GM18951 (cell line): ENCODE measurements around the gene DRC7.

Experiments used
- POLR2A ChIP-seq: IDR thresholded peaks from 4 replicates; pipeline ENCODE4 v1.6.1; 2011; ENCODE audit warnings: mild to moderate bottlenecking; ENCODE audit not compliant: insufficient read length, insufficient read depth; ENCODE audit errors: extremely low read depth
- in situ Hi-C: fragments of 300-500 bp; cut with MboI; formaldehyde crosslinking; loops from one replicate; pipeline ENCODE4 v1.12.0; 2022; ENCODE audit warnings: low sequenced_read_pairs, mixed read lengths, inconsistent platforms; ENCODE audit not compliant: unreplicated experiment

DRC7 gene

GRCh38 chr16:57756424-57757325, 62.1 kb downstream of the DRC7 start:
- no peak for TF ChIP-seq POLR2A
- in situ Hi-C loops: loop anchor here (10.0 kb wide), 1 partner anchor 128 kb away; no protein-coding TSS in a partner anchor

- in situ Hi-C loops: loop anchor here (10.0 kb wide), 1 partner anchor 127 kb away; no protein-coding TSS in a partner anchor
- no peak for TF ChIP-seq POLR2A
These were observed 62.8 kb downstream of the DRC7 start for GRCh38 chr16:57757326-57757786.

GRCh38 chr16:57757883-57758282, 63.3 kb downstream of the DRC7 start:
- TF ChIP-seq POLR2A: no peak
- in situ Hi-C loops: loop anchor here (10.0 kb wide), 1 partner anchor 127 kb away; no protein-coding TSS in a partner anchor

GRCh38 chr16:57758331-57759117, 63.9 kb downstream of the DRC7 start:
- in situ Hi-C loops: loop anchor here (10.0 kb wide), 1 partner anchor 126 kb away; no protein-coding TSS in a partner anchor
- TF ChIP-seq POLR2A: no peak

- in situ Hi-C loops: loop anchor here (10.0 kb wide), 1 partner anchor 126 kb away; no protein-coding TSS in a partner anchor
- TF ChIP-seq POLR2A: no peak
These were observed 64.5 kb downstream of the DRC7 start for GRCh38 chr16:57759131-57759530.

GRCh38 chr16:57759541-57760356, 65.1 kb downstream of the DRC7 start:
- in situ Hi-C loops: loop anchor here (10.0 kb wide), 1 partner anchor 125 kb away; no protein-coding TSS in a partner anchor

GRCh38 chr16:57760357-57761160, 66.0 kb downstream of the DRC7 start:
- TF ChIP-seq POLR2A: no peak
- in situ Hi-C loops: no loop called here

More at GRCh38 chr16:57759541-57760356, 65.1 kb downstream of the DRC7 start:
- no peak for TF ChIP-seq POLR2A

GRCh38 chr16:57761301-57761700, 66.7 kb downstream of the DRC7 start:
- TF ChIP-seq POLR2A: no peak
- in situ Hi-C loops: no loop called here

GRCh38 chr16:57761957-57762356, 67.4 kb downstream of the DRC7 start:
- in situ Hi-C loops: no loop called here
- TF ChIP-seq POLR2A: no peak

- in situ Hi-C loops: no loop called here
- no peak for TF ChIP-seq POLR2A
These were observed 67.9 kb downstream of the DRC7 start for GRCh38 chr16:57762365-57763040.

- no peak for TF ChIP-seq POLR2A
- in situ Hi-C loops: no loop called here
These were observed 68.8 kb downstream of the DRC7 start for GRCh38 chr16:57763285-57764005.

- in situ Hi-C loops: no loop called here
These were observed 69.4 kb downstream of the DRC7 start for GRCh38 chr16:57764006-57764340.

More at GRCh38 chr16:57764006-57764340, 69.4 kb downstream of the DRC7 start:
- no peak for TF ChIP-seq POLR2A
